ENCODE results near the gene CEMIP.

CEMIP gene

GRCh38 chr15:80785335-80785734, 6.2 kb downstream of the CEMIP start:
- no peak for DNase-seq (ENCODE audit: low read depth)

- DNase-seq (ENCODE audit: low read depth) = no peak
These were observed 6.7 kb downstream of the CEMIP start for GRCh38 chr15:80785811-80786354.

GRCh38 chr15:80787316-80787715, 8.1 kb downstream of the CEMIP start:
- DNase-seq (ENCODE audit: low read depth) = no peak

- no peak for DNase-seq (ENCODE audit: low read depth)
These were observed 9.4 kb downstream of the CEMIP start for GRCh38 chr15:80788536-80788935.

- DNase-seq (ENCODE audit: low read depth) = no peak
These were observed 10.1 kb downstream of the CEMIP start for GRCh38 chr15:80789296-80789695.

GRCh38 chr15:80789796-80790195, 10.6 kb downstream of the CEMIP start:
- no peak for DNase-seq (ENCODE audit: low read depth)

GRCh38 chr15:80790236-80790635, 11.1 kb downstream of the CEMIP start:
- no peak for DNase-seq (ENCODE audit: low read depth)

- DNase-seq (ENCODE audit: low read depth) = no peak
These were observed 11.8 kb downstream of the CEMIP start for GRCh38 chr15:80791004-80791403.

- DNase-seq (ENCODE audit: low read depth) = no peak
These were observed 17.2 kb downstream of the CEMIP start for GRCh38 chr15:80796407-80796806.

GRCh38 chr15:80798911-80799310, 19.7 kb downstream of the CEMIP start:
- DNase-seq (ENCODE audit: low read depth) = no peak

- DNase-seq (ENCODE audit: low read depth) = no peak
These were observed 20.9 kb downstream of the CEMIP start for GRCh38 chr15:80800067-80800466.

- no peak for DNase-seq (ENCODE audit: low read depth)
These were observed 22.9 kb downstream of the CEMIP start for GRCh38 chr15:80801891-80802680.

GRCh38 chr15:80803580-80804525, 24.7 kb downstream of the CEMIP start:
- DNase-seq (ENCODE audit: low read depth) = no peak

- DNase-seq (ENCODE audit: low read depth) = no peak
These were observed 25.9 kb downstream of the CEMIP start for GRCh38 chr15:80804970-80805495.

GRCh38 chr15:80811781-80812315, 32.7 kb downstream of the CEMIP start:
- DNase-seq (ENCODE audit: low read depth) = no peak

- no peak for DNase-seq (ENCODE audit: low read depth)
These were observed 35.9 kb downstream of the CEMIP start for GRCh38 chr15:80815106-80815505.

GRCh38 chr15:80816049-80816653, 37.0 kb downstream of the CEMIP start:
- no peak for DNase-seq (ENCODE audit: low read depth)

GRCh38 chr15:80816936-80817335, 37.8 kb downstream of the CEMIP start:
- no peak for DNase-seq (ENCODE audit: low read depth)

GRCh38 chr15:80817901-80818300, 38.7 kb downstream of the CEMIP start:
- no peak for DNase-seq (ENCODE audit: low read depth)

GRCh38 chr15:80819001-80819400, 39.8 kb downstream of the CEMIP start:
- no peak for DNase-seq (ENCODE audit: low read depth)

- no peak for DNase-seq (ENCODE audit: low read depth)
These were observed 40.9 kb downstream of the CEMIP start for GRCh38 chr15:80820092-80820491.

- no peak for DNase-seq (ENCODE audit: low read depth)
These were observed 43.1 kb downstream of the CEMIP start for GRCh38 chr15:80822256-80822655.

Data from activated T-cell treated with anti-CD3 and anti-CD28 coated beads for 1 hour (primary cell).